ENCODE results near the gene XK.

XK gene

DNA sequence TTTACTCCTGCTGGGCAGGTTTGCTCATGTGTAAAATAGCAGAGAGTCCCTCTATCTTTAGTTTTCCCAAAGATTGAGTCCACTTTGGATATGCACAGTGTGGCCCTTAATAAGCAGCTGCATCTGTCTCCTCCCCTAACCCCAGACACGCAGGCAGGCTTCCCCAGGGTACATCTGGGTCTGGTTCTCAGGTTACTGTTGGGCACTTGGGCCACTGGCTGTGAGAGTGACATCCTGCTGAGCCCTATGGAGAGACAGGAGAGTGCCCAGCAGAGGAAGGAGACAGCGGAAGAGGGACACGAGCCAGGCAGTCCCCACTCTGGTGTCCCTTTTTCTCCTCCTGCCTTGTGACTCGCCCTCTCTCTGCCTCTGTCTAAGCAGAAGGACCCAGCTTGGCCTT is 16.0 kb downstream of the XK start:
- Histone ChIP-seq H3K27me3 (ENCODE audit: control insufficient read depth in 2 of 2, insufficient read depth in 2 of 2, low read length in 2 of 2) (no peaks in the 10 kb centered on the region), H3K4me3 (ENCODE audit: low read length in 2 of 2) (no peak overlapping the region)

GRCh38 chrX:37711991-37712390 is 26.4 kb downstream of the XK start:
- Histone ChIP-seq H3K4me1 (ENCODE audit: control insufficient read depth in 2 of 2, insufficient read depth in 2 of 2, low read length in 2 of 2) (no peaks in the 10 kb centered on the region), H3K27me3 (ENCODE audit: control insufficient read depth in 2 of 2, insufficient read depth in 2 of 2, low read length in 2 of 2) (no peaks in the 10 kb centered on the region), H3K36me3 (ENCODE audit: control insufficient read depth in 2 of 2, insufficient read depth in 2 of 2, low read length in 2 of 2) (no peaks in the 10 kb centered on the region), H3K9me3 (ENCODE audit: control insufficient read depth in 2 of 2, low read length in 2 of 2) (no peaks in the 10 kb centered on the region), H3K27ac (ENCODE audit: low read depth in 2 of 2, low read length in 2 of 2) (no peak overlapping the region), H3K9ac (ENCODE audit: low read depth in 1 of 2, low read length in 2 of 2) (no peak overlapping the region), H3K4me3 (ENCODE audit: low read length in 2 of 2) (no peak overlapping the region)

More for the DNA sequence above, 16.0 kb downstream of the XK start:
- Histone ChIP-seq H3K9ac (ENCODE audit: low read depth in 1 of 2, low read length in 2 of 2) (no peak overlapping the region), H3K9me3 (ENCODE audit: control insufficient read depth in 2 of 2, low read length in 2 of 2) (no peaks in the 10 kb centered on the region), H3K27ac (ENCODE audit: low read depth in 2 of 2, low read length in 2 of 2) (no peak overlapping the region), H3K36me3 (ENCODE audit: control insufficient read depth in 2 of 2, insufficient read depth in 2 of 2, low read length in 2 of 2) (no peaks in the 10 kb centered on the region), H3K4me1 (ENCODE audit: control insufficient read depth in 2 of 2, insufficient read depth in 2 of 2, low read length in 2 of 2) (peaks cover 0 to 3% of the 10 kb centered on the region in 2 donors)

GRCh38 chrX:37712458-37712857 is 26.9 kb downstream of the XK start:
- H3K27me3 ChIP-seq (ENCODE audit: control insufficient read depth in 2 of 2, insufficient read depth in 2 of 2, low read length in 2 of 2): no peaks in the 10 kb centered on the region
- no peak overlapping the region for H3K4me3 ChIP-seq (ENCODE audit: low read length in 2 of 2)

GRCh38 chrX:37714479-37714878 is 28.9 kb downstream of the XK start:
- no peak overlapping the region for H3K4me3 ChIP-seq (ENCODE audit: low read length in 2 of 2)
- no peaks in the 10 kb centered on the region for H3K27me3 ChIP-seq (ENCODE audit: control insufficient read depth in 2 of 2, insufficient read depth in 2 of 2, low read length in 2 of 2)
- no peaks in the 10 kb centered on the region for H3K36me3 ChIP-seq (ENCODE audit: control insufficient read depth in 2 of 2, insufficient read depth in 2 of 2, low read length in 2 of 2)
- peaks cover 0 to 4% of the 10 kb centered on the region in 2 donors for H3K9me3 ChIP-seq (ENCODE audit: control insufficient read depth in 2 of 2, low read length in 2 of 2)
- no peaks in the 10 kb centered on the region for H3K4me1 ChIP-seq (ENCODE audit: control insufficient read depth in 2 of 2, insufficient read depth in 2 of 2, low read length in 2 of 2)
- H3K9ac ChIP-seq (ENCODE audit: low read depth in 1 of 2, low read length in 2 of 2): no peak overlapping the region
- H3K27ac ChIP-seq (ENCODE audit: low read depth in 2 of 2, low read length in 2 of 2): no peak overlapping the region

More at GRCh38 chrX:37712458-37712857, 26.9 kb downstream of the XK start:
- Histone ChIP-seq H3K36me3 (ENCODE audit: control insufficient read depth in 2 of 2, insufficient read depth in 2 of 2, low read length in 2 of 2) (no peaks in the 10 kb centered on the region), H3K9me3 (ENCODE audit: control insufficient read depth in 2 of 2, low read length in 2 of 2) (no peaks in the 10 kb centered on the region), H3K9ac (ENCODE audit: low read depth in 1 of 2, low read length in 2 of 2) (no peak overlapping the region), H3K4me1 (ENCODE audit: control insufficient read depth in 2 of 2, insufficient read depth in 2 of 2, low read length in 2 of 2) (no peaks in the 10 kb centered on the region), H3K27ac (ENCODE audit: low read depth in 2 of 2, low read length in 2 of 2) (no peak overlapping the region)

- H3K9me3 ChIP-seq (ENCODE audit: control insufficient read depth in 2 of 2, low read length in 2 of 2): peaks cover 0 to 4% of the 10 kb centered on the region in 2 donors
- H3K27me3 ChIP-seq (ENCODE audit: control insufficient read depth in 2 of 2, insufficient read depth in 2 of 2, low read length in 2 of 2): no peaks in the 10 kb centered on the region
- H3K9ac ChIP-seq (ENCODE audit: low read depth in 1 of 2, low read length in 2 of 2): no peak overlapping the region
- H3K27ac ChIP-seq (ENCODE audit: low read depth in 2 of 2, low read length in 2 of 2): no peak overlapping the region
- no peaks in the 10 kb centered on the region for H3K4me1 ChIP-seq (ENCODE audit: control insufficient read depth in 2 of 2, insufficient read depth in 2 of 2, low read length in 2 of 2)
- H3K36me3 ChIP-seq (ENCODE audit: control insufficient read depth in 2 of 2, insufficient read depth in 2 of 2, low read length in 2 of 2): no peaks in the 10 kb centered on the region
- H3K4me3 ChIP-seq (ENCODE audit: low read length in 2 of 2): no peak overlapping the region
Observed at GRCh38 chrX:37716602-37717001, 31.0 kb downstream of the XK start.

DNA sequence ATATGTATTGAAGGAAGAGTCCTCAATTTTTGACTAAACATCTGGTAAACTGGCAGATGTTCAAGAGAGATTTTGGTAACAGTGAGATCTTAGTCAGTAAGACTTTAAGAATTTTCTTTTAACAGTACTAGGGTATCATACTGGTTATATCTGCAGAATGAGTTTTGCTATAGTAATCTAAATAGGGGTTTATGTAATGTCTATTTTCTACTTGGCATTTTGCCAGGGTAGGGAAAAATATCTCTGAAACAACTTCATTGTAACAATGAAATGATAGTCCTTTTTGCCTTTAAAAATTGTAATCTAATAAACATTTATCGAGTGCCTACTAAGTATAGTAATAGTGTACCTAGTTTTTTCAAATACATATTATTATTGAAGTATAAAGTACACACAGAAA is 32.1 kb downstream of the XK start:
- no peak overlapping the region for H3K9ac ChIP-seq (ENCODE audit: low read depth in 1 of 2, low read length in 2 of 2)
- no peaks in the 10 kb centered on the region for H3K27me3 ChIP-seq (ENCODE audit: control insufficient read depth in 2 of 2, insufficient read depth in 2 of 2, low read length in 2 of 2)
- no peak overlapping the region for H3K27ac ChIP-seq (ENCODE audit: low read depth in 2 of 2, low read length in 2 of 2)
- peaks cover 0 to 4% of the 10 kb centered on the region in 2 donors for H3K9me3 ChIP-seq (ENCODE audit: control insufficient read depth in 2 of 2, low read length in 2 of 2)
- no peaks in the 10 kb centered on the region for H3K36me3 ChIP-seq (ENCODE audit: control insufficient read depth in 2 of 2, insufficient read depth in 2 of 2, low read length in 2 of 2)
- no peak overlapping the region for H3K4me3 ChIP-seq (ENCODE audit: low read length in 2 of 2)
- H3K4me1 ChIP-seq (ENCODE audit: control insufficient read depth in 2 of 2, insufficient read depth in 2 of 2, low read length in 2 of 2): no peaks in the 10 kb centered on the region

DNA sequence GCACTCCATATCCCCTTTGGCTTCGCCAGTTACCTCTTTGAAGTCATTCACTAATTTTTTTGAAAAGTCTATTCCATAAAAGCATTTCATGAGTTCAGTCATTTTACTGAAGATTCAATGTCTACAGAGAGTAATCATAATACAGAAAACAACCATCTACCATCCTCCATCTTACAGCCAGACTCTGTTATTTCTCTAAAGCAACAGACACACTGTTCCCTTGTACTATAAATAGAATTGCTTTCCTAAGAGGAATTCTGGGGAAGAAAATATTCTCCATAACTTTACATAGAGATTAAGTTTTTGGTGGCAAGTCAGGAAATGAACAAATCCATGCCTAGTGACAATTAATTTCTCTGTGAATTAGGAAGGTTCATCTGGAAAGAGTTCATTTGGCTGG is 37.0 kb downstream of the XK start:
- Histone ChIP-seq H3K4me1 (ENCODE audit: control insufficient read depth in 2 of 2, insufficient read depth in 2 of 2, low read length in 2 of 2) (no peaks in the 10 kb centered on the region), H3K27ac (ENCODE audit: low read depth in 2 of 2, low read length in 2 of 2) (no peak overlapping the region)

DNA sequence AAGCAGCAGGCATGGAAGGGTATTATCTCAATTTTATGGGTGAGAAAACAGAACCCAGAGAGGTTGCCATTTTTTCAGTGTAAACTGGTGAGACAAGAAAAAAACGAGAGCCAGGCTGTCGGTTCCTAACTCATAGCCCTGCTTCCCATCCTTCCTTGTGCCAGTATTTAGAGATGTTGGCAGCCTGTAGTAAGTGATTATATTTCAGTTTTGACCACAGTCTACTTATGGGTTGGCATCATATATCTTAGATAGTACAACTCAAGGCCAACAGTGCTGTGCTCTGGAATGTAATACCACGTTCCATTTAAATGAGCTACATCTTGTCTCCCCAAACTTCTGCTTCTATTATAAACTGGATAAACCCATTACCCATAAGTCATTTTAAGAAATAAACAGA is 40.8 kb downstream of the XK start:
- no peaks in the 10 kb centered on the region for H3K4me1 ChIP-seq (ENCODE audit: control insufficient read depth in 2 of 2, insufficient read depth in 2 of 2, low read length in 2 of 2)
- H3K27me3 ChIP-seq (ENCODE audit: control insufficient read depth in 2 of 2, insufficient read depth in 2 of 2, low read length in 2 of 2): no peaks in the 10 kb centered on the region
- H3K27ac ChIP-seq (ENCODE audit: low read depth in 2 of 2, low read length in 2 of 2): no peak overlapping the region
- H3K36me3 ChIP-seq (ENCODE audit: control insufficient read depth in 2 of 2, insufficient read depth in 2 of 2, low read length in 2 of 2): no peaks in the 10 kb centered on the region
- H3K4me3 ChIP-seq (ENCODE audit: low read length in 2 of 2): no peak overlapping the region
- no peak overlapping the region for H3K9ac ChIP-seq (ENCODE audit: low read depth in 1 of 2, low read length in 2 of 2)
- no peaks in the 10 kb centered on the region for H3K9me3 ChIP-seq (ENCODE audit: control insufficient read depth in 2 of 2, low read length in 2 of 2)

More for the DNA sequence above, 37.0 kb downstream of the XK start:
- Histone ChIP-seq H3K9ac (ENCODE audit: low read depth in 1 of 2, low read length in 2 of 2) (no peak overlapping the region), H3K27me3 (ENCODE audit: control insufficient read depth in 2 of 2, insufficient read depth in 2 of 2, low read length in 2 of 2) (no peaks in the 10 kb centered on the region), H3K4me3 (ENCODE audit: low read length in 2 of 2) (no peak overlapping the region), H3K36me3 (ENCODE audit: control insufficient read depth in 2 of 2, insufficient read depth in 2 of 2, low read length in 2 of 2) (no peaks in the 10 kb centered on the region), H3K9me3 (ENCODE audit: control insufficient read depth in 2 of 2, low read length in 2 of 2) (peaks cover 0 to 4% of the 10 kb centered on the region in 2 donors)

DNA sequence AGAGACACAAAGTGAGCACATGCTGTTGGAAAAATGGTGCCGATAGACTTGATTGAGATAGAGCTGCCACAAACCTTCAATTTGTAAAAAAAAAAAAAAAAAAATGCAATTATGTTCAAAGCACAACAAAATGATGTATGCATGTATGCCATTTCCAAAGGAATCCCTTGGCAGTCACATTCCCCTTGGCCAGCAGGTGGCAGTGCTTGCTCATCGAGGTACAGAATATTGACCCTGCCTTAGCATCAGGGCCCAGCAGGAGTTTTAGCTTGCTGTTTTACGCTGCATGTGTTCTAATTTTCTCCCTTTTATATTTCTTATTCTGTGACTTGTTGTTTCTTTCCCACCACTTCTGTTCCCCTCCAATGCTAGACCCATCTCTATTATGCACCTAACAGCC is 59.8 kb downstream of the XK start:
- Histone ChIP-seq H3K4me1 (ENCODE audit: control insufficient read depth in 2 of 2, insufficient read depth in 2 of 2, low read length in 2 of 2) (peaks cover 0 to 4% of the 10 kb centered on the region in 2 donors), H3K27me3 (ENCODE audit: control insufficient read depth in 2 of 2, insufficient read depth in 2 of 2, low read length in 2 of 2) (no peaks in the 10 kb centered on the region), H3K9me3 (ENCODE audit: control insufficient read depth in 2 of 2, low read length in 2 of 2) (no peaks in the 10 kb centered on the region), H3K4me3 (ENCODE audit: low read length in 2 of 2) (no peak overlapping the region), H3K36me3 (ENCODE audit: control insufficient read depth in 2 of 2, insufficient read depth in 2 of 2, low read length in 2 of 2) (no peaks in the 10 kb centered on the region), H3K9ac (ENCODE audit: low read depth in 1 of 2, low read length in 2 of 2) (no peak overlapping the region), H3K27ac (ENCODE audit: low read depth in 2 of 2, low read length in 2 of 2) (no peak overlapping the region)

GRCh38 chrX:37745835-37746217 is 60.2 kb downstream of the XK start:
- H3K27me3 ChIP-seq (ENCODE audit: control insufficient read depth in 2 of 2, insufficient read depth in 2 of 2, low read length in 2 of 2): no peaks in the 10 kb centered on the region
- no peak overlapping the region for H3K9ac ChIP-seq (ENCODE audit: low read depth in 1 of 2, low read length in 2 of 2)
- no peak overlapping the region for H3K4me3 ChIP-seq (ENCODE audit: low read length in 2 of 2)
- no peak overlapping the region for H3K27ac ChIP-seq (ENCODE audit: low read depth in 2 of 2, low read length in 2 of 2)
- H3K9me3 ChIP-seq (ENCODE audit: control insufficient read depth in 2 of 2, low read length in 2 of 2): no peaks in the 10 kb centered on the region
- H3K36me3 ChIP-seq (ENCODE audit: control insufficient read depth in 2 of 2, insufficient read depth in 2 of 2, low read length in 2 of 2): no peaks in the 10 kb centered on the region
- H3K4me1 ChIP-seq (ENCODE audit: control insufficient read depth in 2 of 2, insufficient read depth in 2 of 2, low read length in 2 of 2): peaks cover 0 to 4% of the 10 kb centered on the region in 2 donors

Data from mucosa of rectum (tissue), 2 donors.